H54 (cell line): ENCODE data around the gene DOCK10.

Experiments used
- DNase-seq: peaks from one replicate; pipeline ENCODE4 v3.0.0; 2011; ENCODE audit warnings: low spot score, mixed read lengths; ENCODE audit not compliant: insufficient read length
- FAIRE-seq: peaks from 3 replicates; lab custom pipeline; 2011; peaks lifted over from hg19 to GRCh38; lab: Jason Lieb, UNC
- POLR2A ChIP-seq: IDR thresholded peaks from 2 replicates; pipeline ENCODE4 v1.6.1; 2011; ENCODE audit warnings: low read depth, mild to moderate bottlenecking, low read length

DOCK10 gene

DNA sequence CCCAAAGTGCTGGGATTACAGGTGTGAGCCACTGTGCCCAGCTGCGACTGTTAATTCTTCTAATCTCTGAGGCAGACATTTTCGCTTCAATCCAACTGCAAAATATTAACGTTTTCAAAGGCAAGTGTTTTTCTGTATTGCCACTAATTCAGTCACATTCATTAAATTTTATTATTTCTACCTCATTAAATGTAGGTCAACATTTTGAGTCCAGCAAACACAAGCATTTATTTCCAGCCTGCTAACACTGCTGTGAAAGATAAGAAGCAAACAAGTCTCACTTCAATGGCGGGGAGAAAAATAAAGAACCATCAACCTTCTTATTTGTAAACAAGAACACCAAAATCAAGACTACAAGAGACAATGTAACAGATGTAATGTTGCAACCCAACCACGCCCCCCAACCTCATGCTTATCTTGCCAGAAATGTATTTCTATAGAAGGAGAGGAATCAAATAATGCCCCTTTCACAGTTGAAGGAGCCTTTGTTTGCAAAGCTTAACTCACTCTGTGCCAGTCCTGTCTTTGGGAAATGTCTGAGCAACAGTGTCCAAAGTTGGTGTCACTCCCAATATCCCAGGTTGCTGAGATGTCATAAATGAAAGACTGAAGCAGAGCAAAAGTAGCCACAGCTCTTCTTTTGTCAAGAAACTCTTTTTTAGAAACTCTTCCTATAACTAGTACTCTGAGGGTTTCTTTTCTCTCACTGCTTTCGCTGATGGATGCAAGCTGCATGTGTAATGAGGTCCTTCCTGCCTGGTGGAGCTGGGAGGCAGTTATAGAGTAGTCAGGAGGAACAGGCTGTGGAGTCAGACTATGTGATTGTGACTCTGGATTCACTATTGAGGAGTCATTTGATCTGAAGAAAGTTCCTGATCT lies 8.6 kb downstream of the DOCK10 start:
- DNase-seq: no peak
- FAIRE-seq: no peak

GRCh38 chr2:225032246-225032645 lies 10.0 kb downstream of the DOCK10 start:
- DNase-seq (no peak), FAIRE-seq (no peak)
- no peak for TF ChIP-seq POLR2A

More for the DNA sequence above, 8.6 kb downstream of the DOCK10 start:
- TF ChIP-seq POLR2A: no peak

DNA sequence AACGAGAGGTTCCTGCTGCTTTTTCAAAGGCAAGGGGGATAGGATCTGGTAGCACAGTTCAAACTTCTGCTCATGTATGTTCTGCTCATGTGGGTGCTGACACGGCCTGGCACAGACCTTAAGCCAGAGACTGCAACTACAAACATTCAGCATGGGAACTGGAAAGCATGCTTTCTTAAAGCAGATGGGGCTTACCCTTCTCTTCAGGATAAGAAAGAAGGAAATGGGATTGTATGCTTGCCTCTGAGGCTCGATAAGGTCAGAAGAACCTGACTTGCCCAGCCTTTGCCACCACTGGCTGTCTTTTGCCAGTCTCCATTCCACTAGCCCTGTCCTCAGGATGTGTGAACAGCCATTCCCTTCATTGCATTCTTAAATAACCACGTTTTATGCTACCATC lies 10.7 kb downstream of the DOCK10 start:
- no peak for DNase-seq
- no peak for TF ChIP-seq POLR2A
- FAIRE-seq: no peak

DNA sequence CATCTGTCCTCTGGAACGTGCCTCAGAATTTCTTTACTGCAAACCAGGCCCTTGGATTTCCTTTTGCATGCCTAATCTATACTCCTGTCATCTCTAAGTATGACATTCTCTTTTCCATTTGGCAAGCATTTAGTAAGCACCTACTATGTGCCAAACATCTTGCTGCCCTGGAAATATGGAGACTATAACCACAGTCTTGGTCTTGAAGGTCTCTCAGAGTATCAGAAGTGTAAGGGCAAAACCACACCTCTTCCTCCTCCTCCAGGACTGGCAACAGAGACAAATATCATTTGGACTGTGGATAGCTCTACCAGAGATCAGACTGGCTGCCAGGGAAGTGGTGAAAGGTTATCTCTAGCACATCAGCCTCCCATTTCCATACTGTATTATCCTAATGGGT lies 11.4 kb downstream of the DOCK10 start:
- FAIRE-seq: no peak
- TF ChIP-seq POLR2A: no peak
- DNase-seq: no peak

- no peak for TF ChIP-seq POLR2A
- FAIRE-seq: no peak
- DNase-seq: no peak
Measured at GRCh38 chr2:225030203-225030602, 12.1 kb downstream of the DOCK10 start.

DNA sequence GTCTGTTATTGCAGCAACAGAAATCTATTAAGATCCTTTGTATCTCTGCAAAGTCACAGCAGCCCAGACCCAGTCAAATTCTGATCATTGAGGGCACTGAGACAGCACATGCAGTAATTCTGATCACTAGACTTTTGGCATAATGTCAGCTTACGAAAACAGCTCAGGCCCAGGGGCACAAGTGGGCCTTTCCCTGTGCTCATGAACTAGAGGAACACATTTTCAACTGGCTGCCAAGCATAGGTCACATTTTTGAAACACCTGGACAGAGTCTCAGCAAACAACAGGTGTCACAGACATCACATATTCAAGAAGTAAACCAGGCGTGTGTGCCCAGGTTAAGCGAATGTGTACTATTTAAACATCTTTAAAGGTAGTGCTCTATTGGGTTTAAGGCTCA lies 13.7 kb downstream of the DOCK10 start:
- DNase-seq (no peak), FAIRE-seq (no peak)
- TF ChIP-seq POLR2A: no peak

DNA sequence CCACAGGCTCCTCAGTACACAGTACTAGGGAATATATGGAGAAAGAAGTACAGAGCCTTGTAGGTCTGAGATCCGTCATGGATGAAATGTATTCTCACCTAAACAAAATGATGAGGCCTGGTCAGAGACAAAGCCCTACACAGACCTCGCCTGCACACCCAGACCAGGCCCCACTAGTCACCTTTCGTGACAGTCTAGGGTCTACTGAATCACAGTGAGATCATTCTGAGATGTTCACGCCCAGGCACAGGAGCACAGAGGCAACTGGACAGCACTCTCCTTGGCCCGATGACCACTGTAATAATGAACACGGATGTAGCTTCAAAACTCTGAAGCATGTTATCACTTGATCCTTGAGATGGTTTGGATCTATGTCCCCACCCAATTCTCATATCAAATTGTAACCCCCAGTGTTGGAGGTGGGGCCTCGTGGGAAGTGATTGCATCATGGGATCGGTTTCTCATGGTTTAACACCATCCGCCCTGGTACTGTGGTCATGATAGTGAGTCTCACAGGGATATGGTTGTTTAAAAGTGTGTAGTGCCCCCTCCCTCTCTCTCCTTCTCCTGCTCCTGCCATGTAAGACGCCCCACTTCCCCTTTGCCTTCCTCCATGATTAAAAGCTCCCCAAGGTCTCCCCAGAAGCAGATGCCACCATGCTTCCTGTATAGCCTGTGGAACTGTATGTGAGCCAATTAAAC lies 15.1 kb downstream of the DOCK10 start:
- FAIRE-seq: no peak
- DNase-seq: no peak
- TF ChIP-seq POLR2A: no peak

DNA sequence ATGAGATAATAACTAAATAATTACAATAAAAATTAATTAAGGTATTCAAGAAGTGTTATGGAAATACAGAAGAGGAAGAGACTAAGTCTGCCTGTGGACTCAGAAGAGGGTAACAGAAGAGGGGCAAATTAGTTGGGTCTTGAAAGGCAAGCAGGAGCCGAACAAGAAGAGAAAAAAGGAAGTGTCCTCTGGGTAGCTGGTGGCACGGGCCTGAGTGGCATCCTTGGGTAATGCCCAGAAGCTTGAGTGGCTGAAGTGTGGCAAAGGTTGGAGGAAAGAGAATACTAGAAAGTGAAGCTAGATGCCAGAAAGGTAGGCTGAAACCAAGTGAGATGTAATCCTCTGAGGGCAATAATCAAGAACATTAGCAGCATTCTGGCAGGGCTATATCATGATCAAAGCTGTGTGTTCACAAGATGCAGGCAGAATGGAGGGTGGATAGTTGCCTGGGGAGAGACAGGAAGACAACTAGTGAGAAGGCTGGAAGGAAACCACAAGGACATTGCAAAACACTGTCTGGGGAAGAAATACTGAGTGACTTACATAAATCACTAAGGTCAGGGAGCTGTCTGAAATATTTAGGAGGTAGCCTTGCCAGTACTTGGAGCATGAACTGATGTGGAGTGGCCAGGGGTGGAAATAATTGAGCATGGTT lies 16.2 kb downstream of the DOCK10 start:
- no peak for TF ChIP-seq POLR2A
- FAIRE-seq (peak; percentile 93), DNase-seq (no peak)

DNA sequence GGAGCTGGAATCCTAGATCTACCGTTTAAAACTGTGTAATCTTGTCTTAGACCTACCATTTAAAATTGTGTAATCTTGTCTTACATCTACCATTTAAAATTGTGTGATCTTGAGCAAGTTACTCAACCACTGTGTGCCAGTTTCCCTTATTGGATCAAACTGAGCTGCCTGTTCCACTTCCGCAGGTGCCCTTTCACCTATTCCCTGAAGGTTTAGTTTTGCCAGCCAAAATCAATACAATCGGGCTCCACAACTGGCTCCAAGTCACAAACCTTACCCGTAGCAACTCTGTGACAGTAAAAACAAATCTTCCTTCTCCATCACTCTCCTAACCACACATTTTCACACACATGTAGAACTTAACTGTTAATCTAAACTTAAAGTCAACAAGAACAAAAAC lies 20.1 kb downstream of the DOCK10 start:
- no peak for FAIRE-seq
- DNase-seq: no peak
- no peak for TF ChIP-seq POLR2A

GRCh38 chr2:225020168-225020849 lies 22.0 kb downstream of the DOCK10 start:
- FAIRE-seq: no peak
- no peak for TF ChIP-seq POLR2A
- no peak for DNase-seq

- FAIRE-seq: no peak
- no peak for TF ChIP-seq POLR2A
- no peak for DNase-seq
Measured at GRCh38 chr2:225019105-225019504, 23.2 kb downstream of the DOCK10 start.

- DNase-seq: no peak
- no peak for TF ChIP-seq POLR2A
- FAIRE-seq: no peak
Measured at GRCh38 chr2:225017713-225018112, 24.6 kb downstream of the DOCK10 start.

- peak; percentile 70 for FAIRE-seq
Measured at GRCh38 chr2:225017098-225017685, 25.1 kb downstream of the DOCK10 start.

More at GRCh38 chr2:225017098-225017685, 25.1 kb downstream of the DOCK10 start:
- no peak for TF ChIP-seq POLR2A
- no peak for DNase-seq
